Skeletal muscle tissue (tissue), 4 donors: ENCODE measurements around the gene RAPGEF2. TPM values are rescaled to one million over a fixed set of nuclear protein-coding genes. Genes with fewer than 3 reads are reported as not detected.
A peak's percentile ranks its signal among the peaks of the same experiment; 100 is the strongest.

Experiments used
- H3K27ac ChIP-seq: one replicate; pipeline ENCODE4 v1.7.0; 2013; ENCODE audit warnings: mild to moderate bottlenecking, low read depth, low read length, inconsistent platforms
- H3K27me3 ChIP-seq, 3 donors: one replicate each; pipeline ENCODE4 v1.7.0; 2013; ENCODE audit warnings: low read length in 3 of 3; ENCODE audit not compliant: control insufficient read depth in 3 of 3, insufficient read depth in 3 of 3
- H3K36me3 ChIP-seq, 3 donors: one replicate each; pipeline ENCODE4 v1.7.0; 2013; ENCODE audit warnings: low read length in 3 of 3; ENCODE audit not compliant: control insufficient read depth in 3 of 3, insufficient read depth in 3 of 3
- H3K4me1 ChIP-seq, 3 donors: one replicate each; pipeline ENCODE4 v1.7.0; 2013; ENCODE audit warnings: low read length in 3 of 3, mild to moderate bottlenecking in 3 of 3; ENCODE audit not compliant: control insufficient read depth in 3 of 3, insufficient read depth in 3 of 3
- H3K4me3 ChIP-seq, 3 donors: one replicate each; pipeline ENCODE4 v1.7.0; 2013; ENCODE audit warnings: low read length in 3 of 3
- H3K9ac ChIP-seq, 3 donors: one replicate each; pipeline ENCODE4 v1.7.0; 2013; ENCODE audit warnings: low read length in 3 of 3, mild to moderate bottlenecking in 3 of 3, moderate library complexity in 2 of 3, low read depth in 1 of 3
- H3K9me3 ChIP-seq, 3 donors: one replicate each; pipeline ENCODE4 v1.7.0; 2013; ENCODE audit warnings: low read length in 3 of 3; ENCODE audit not compliant: control insufficient read depth in 3 of 3
- total RNA-seq: library from RNA; depleted of rRNA; stranded (reverse); fragments of >200 nt; gene quantifications from one replicate; pipeline ENCODE4 v1.2.3, GENCODE V29; 2014
- donor health status: Osteomylitis.

RAPGEF2 gene
- total RNA-seq, 1 donor from 2014 or later: 46.4 TPM

DNA sequence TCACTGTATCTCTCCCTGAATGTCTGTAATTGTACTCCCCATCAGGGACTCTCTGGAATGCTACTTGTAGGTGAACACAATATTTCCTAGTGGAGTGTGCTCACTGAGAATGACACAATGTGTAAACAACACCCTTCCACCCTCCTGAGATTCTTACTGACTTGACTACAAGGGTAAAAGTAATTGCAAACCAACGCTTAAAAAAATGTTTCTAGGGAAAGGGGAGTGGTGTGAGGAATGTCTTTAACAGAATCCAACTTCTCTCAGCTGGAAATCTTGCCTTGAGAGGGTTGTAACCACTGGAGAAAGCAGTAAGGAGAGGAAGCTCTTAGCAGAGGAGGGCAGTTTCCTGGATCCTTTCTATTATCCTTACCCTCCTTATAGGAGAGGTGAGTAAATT is 5.1 kb upstream of the RAPGEF2 start:
- Histone ChIP-seq H3K36me3 (no peaks in the 10 kb centered on the region), H3K4me1 (peaks cover 0 to 4% (median 2%) of the 10 kb centered on the region in 3 donors), H3K27ac (no peak overlapping the region), H3K27me3 (no peaks in the 10 kb centered on the region), H3K9ac (no peak overlapping the region), H3K9me3 (no peaks in the 10 kb centered on the region), H3K4me3 (no peak overlapping the region)

DNA sequence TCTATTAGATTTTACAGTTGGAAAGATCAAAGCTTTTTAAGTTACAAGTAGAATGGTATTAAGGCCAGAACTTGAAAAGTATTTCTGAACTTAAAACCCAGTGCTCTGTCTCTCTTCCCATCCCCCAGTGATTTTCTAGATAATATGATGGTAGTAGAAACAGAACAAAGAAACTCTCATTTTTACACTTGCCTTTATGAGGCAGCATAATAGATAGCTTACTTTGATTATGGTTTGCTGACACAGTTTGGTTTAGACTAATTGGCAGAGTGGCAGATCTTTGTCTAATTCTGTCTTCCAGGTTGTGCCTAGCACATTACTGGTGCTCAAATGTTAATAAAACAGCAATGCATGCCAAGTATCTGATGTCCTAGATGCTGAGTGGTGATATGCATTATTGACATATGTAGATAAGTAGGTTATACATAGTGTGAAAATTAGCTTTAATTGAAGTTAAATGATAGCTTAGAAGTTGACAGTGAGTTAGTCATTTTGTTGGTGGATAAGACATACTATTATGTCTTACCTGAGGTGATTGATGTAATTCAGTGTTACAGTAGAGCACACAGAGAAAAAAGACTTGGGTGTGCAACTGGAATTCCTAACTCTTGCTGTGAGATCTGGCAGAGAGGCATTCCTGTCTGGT is 4.3 kb upstream of the RAPGEF2 start:
- H3K9me3 ChIP-seq: no peaks in the 10 kb centered on the region
- no peaks in the 10 kb centered on the region for H3K27me3 ChIP-seq
- H3K27ac ChIP-seq: no peak overlapping the region
- no peak overlapping the region for H3K9ac ChIP-seq
- H3K36me3 ChIP-seq: no peaks in the 10 kb centered on the region
- H3K4me1 ChIP-seq: peaks cover 0 to 4% (median 2%) of the 10 kb centered on the region in 3 donors
- H3K4me3 ChIP-seq: no peak overlapping the region

DNA sequence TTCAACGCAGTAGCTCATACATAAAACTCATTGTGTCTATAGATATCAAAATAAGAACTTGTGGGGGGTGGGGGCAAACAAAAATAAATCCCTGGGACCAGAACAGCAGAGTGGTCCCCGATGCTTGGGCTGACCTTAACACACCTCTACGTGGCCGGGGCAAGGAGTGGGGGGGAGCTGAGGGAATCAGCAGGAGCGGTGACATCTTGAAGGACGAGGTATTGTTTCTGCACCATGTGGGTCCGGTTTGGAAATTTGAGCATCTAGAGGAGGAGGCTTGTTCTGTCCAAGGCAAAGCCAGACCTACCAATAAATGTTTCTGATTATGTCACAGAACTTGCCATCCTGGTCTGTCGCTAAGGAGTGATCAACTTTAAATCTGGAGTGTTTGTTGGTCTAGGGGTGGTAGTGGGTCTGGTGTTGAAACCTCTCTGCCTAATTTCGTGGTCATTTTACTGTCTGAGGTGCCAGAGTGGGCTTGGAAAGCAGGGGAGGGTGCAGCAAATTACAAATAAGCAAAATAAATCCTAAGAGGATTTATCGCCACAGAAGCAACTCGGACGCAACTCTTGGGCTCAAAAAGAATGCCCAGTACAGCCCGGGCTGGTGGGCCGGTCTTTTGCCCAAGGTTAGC is 774 bp upstream of the RAPGEF2 start:
- Histone ChIP-seq H3K36me3 (no peaks in the 10 kb centered on the region), H3K4me1 (peaks cover 14 to 23% (median 17%) of the 10 kb centered on the region in 3 donors), H3K4me3 (peak overlapping the region; percentile 65 to 90 (median 86)), H3K9ac (peak overlapping the region; percentile 51 to 91 (median 62)), H3K27me3 (no peaks in the 10 kb centered on the region), H3K9me3 (no peaks in the 10 kb centered on the region), H3K27ac (no peak overlapping the region)

DNA sequence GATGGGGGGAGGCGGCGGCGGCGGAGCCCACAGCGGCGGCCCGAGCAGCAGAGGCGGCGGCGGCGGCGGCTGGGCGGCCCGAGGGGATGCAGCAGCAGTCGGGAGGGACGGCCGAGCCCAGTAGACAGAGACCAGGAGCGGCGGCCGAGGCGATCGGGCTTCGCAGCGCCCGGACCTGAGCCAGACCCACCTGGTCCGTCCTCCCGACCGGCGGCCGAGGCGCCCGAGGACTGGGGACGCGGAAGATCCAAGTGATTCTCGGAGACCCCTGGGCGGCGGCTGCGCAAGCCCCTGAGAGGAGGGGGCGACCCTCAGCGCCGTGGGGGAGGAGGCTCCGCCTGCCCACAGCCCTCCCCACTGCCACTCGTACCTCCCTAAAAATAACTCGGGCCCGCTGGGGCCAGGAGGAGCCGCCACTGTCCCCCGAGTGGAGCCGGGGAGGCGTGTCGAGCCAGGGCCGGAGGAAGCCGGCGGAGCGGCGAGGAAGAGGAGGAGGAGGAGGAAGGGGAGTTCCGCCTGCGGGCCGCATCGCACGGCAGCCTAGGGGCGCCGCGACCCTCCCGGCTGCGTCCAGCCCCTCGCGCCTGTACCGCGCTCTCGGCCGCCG is 608 bp downstream of the RAPGEF2 start:
- H3K36me3 ChIP-seq: no peaks in the 10 kb centered on the region
- peaks cover 14 to 26% (median 17%) of the 10 kb centered on the region in 3 donors for H3K4me1 ChIP-seq
- peak overlapping the region; percentile 82 to 91 (median 89) for H3K9ac ChIP-seq
- peak overlapping the region; percentile 74 to 90 (median 86) for H3K4me3 ChIP-seq
- H3K27ac ChIP-seq: peak overlapping the region; percentile 94
- H3K9me3 ChIP-seq: no peaks in the 10 kb centered on the region
- no peaks in the 10 kb centered on the region for H3K27me3 ChIP-seq

DNA sequence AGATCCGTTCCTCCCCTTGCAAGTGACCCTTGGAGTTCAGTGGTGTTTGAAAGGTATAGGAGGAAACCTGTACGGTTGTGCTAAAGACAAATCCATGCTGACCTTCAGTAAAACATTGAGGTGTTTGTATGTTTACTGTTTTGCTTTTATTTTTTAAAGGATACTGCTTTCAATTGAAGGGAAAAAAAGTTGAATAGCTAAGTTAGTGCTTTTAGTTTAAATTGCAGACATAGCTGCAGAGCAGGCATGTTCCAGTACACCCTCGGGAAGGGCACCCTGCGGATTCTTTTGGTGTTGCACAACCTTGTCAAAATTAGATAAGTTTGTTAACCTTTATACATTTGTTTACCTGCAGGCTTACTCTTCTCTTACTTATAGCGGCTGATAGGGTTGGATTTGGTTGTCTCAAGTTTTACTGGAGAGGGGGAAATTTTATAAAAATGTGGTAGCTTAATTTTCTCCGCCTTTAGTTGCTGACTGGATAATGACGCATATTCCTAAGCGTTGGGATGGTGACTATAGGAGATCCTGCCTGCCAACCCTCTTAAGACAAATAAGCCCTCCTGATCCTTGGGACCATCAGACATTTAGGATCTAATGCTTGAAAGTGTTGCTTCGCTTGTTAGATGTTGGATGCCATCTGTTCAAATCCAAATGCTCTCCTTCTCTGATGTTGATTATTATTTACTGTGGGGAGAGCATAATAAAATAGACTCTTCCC is 2.0 kb downstream of the RAPGEF2 start:
- H3K27ac ChIP-seq: peak overlapping the region; percentile 94

DNA sequence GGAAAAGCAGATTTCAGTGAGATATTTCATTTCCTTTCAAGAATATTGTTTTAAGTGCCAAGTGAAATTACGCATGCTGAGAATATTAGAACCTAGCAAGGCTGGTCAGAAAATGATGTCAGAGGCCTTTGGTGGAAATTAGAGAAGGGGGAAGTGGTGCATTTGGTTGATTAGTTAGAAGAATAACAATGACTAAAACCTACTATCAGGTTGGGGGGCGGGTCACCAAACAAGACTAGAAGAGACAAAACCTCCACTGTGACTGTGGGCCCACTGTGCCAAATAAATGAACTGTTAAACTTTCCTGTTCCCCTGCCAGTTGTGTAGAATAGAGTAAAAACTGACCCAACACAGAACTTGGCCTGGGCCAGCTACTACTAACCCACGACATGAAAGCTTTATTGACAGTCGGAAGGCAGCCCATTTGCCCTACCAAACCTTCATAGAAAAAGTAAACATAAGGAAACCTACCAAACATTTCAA is 2.9 kb downstream of the RAPGEF2 start:
- Histone ChIP-seq H3K4me1 (peaks cover 17 to 26% (median 18%) of the 10 kb centered on the region in 3 donors), H3K9ac (peak overlapping the region in 2 of 3 donors; percentile 20 to 91), H3K9me3 (no peaks in the 10 kb centered on the region), H3K36me3 (no peaks in the 10 kb centered on the region), H3K27ac (peak overlapping the region; percentile 94), H3K4me3 (peak overlapping the region; percentile 85 to 90 (median 86)), H3K27me3 (no peaks in the 10 kb centered on the region)

More for the DNA sequence above, 2.0 kb downstream of the RAPGEF2 start:
- no peaks in the 10 kb centered on the region for H3K27me3 ChIP-seq
- peaks cover 17 to 26% (median 17%) of the 10 kb centered on the region in 3 donors for H3K4me1 ChIP-seq
- peak overlapping the region; percentile 85 to 90 (median 86) for H3K4me3 ChIP-seq
- H3K9me3 ChIP-seq: no peaks in the 10 kb centered on the region
- H3K9ac ChIP-seq: peak overlapping the region; percentile 79 to 91 (median 91)
- no peaks in the 10 kb centered on the region for H3K36me3 ChIP-seq

DNA sequence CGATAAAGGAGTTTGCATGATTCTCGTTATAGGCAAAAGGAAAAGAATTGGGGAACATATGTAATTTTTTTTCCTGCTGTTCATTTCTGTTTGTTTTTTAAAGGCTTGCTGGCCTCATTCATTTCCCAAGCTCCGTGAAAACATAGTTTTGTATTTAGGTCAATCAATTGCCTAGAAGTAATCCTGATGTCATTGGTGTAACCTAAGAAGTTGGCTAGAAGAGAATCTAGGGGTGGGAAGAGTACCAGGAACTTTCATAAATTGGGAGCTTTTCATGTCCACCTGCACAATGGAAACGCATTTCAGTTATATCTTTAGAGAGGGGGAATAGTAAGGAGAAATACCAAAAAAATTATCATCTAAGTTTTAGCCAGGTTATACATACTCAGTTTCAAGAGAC is 3.8 kb downstream of the RAPGEF2 start:
- Histone ChIP-seq H3K4me3 (peak overlapping the region in 2 of 3 donors; percentile 9 to 52), H3K9me3 (no peaks in the 10 kb centered on the region), H3K27ac (no peak overlapping the region), H3K9ac (peak overlapping the region in 2 of 3 donors; percentile 20 to 55), H3K27me3 (no peaks in the 10 kb centered on the region), H3K36me3 (no peaks in the 10 kb centered on the region), H3K4me1 (peaks cover 17 to 26% (median 18%) of the 10 kb centered on the region in 3 donors)

DNA sequence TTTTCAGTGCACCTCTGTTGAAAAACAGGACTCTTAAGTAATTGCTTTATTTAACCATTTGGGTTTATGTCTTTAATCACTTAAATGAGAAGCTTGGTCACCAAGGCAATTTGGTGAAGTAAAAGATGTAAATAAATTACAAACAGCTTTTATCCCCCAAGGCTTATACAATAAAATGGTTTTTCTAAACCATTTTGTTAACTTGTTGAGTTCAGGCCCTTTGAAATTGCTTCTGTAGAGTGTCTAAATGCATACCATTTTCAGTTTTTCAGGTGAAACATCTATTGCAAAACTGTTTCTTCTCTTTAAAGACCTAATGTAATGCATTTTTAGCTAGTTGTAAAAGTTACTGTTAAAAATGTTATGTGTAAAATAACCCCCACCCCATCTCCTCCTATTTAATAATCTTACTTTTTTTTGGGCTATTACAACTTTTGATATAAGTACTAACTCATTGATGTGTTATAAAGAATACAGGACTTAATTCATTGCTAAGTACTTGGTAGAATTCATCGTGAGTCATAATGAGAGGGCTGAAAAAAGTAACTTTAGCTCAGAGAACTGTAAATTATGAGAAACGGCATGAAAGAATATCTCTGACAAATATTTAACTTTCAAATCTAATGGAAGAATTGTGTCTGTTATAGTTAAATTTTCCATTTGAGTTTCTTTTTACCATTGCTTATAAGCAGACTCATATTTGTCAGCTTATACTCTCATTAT is 4.5 kb downstream of the RAPGEF2 start:
- Histone ChIP-seq H3K27ac (no peak overlapping the region), H3K9ac (peak overlapping the region in 1 of 3 donors; percentile 55), H3K4me1 (peaks cover 16 to 24% (median 18%) of the 10 kb centered on the region in 3 donors), H3K36me3 (no peaks in the 10 kb centered on the region), H3K9me3 (no peaks in the 10 kb centered on the region), H3K27me3 (no peaks in the 10 kb centered on the region), H3K4me3 (peak overlapping the region in 1 of 3 donors; percentile 49)

DNA sequence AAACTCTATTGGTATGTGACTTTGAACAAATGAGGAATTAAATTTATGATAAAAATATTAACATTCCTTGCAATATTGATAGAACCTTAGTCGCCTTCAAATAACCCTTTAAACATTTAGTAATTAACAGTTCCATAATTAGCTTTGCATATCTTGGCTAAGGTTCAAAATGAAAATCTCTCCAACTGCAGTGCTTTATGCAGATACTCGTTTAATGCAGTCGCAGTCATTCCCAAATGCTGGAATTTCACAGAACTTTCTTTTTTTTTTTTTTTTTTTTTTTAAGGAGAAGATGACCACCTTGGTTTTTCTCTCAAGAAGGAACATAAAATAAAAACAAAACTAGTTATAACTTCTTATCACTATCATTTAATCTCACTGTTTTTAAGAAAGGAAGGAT is 5.2 kb downstream of the RAPGEF2 start:
- Histone ChIP-seq H3K27ac (no peak overlapping the region), H3K27me3 (no peaks in the 10 kb centered on the region), H3K36me3 (no peaks in the 10 kb centered on the region), H3K9ac (no peak overlapping the region), H3K4me3 (no peak overlapping the region), H3K4me1 (peaks cover 15 to 23% (median 18%) of the 10 kb centered on the region in 3 donors), H3K9me3 (no peaks in the 10 kb centered on the region)
